ENCODE results near the gene SRRM1. TPM values are rescaled to one million over a fixed set of nuclear protein-coding genes. Genes with fewer than 3 reads are reported as not detected.

Gene SRRM1
- total RNA-seq, 1 donor from 2014 or later = 93.0 TPM

GRCh38 chr1:24707687-24708086 is 64.6 kb downstream of the SRRM1 start:
- no peaks in the 10 kb centered on the region for H3K27me3 Mint-ChIP-seq (ENCODE audit: low read depth)
- no peaks in the 10 kb centered on the region for H3K36me3 Mint-ChIP-seq (ENCODE audit: low read depth)
- TF ChIP-seq, protein P1, sequence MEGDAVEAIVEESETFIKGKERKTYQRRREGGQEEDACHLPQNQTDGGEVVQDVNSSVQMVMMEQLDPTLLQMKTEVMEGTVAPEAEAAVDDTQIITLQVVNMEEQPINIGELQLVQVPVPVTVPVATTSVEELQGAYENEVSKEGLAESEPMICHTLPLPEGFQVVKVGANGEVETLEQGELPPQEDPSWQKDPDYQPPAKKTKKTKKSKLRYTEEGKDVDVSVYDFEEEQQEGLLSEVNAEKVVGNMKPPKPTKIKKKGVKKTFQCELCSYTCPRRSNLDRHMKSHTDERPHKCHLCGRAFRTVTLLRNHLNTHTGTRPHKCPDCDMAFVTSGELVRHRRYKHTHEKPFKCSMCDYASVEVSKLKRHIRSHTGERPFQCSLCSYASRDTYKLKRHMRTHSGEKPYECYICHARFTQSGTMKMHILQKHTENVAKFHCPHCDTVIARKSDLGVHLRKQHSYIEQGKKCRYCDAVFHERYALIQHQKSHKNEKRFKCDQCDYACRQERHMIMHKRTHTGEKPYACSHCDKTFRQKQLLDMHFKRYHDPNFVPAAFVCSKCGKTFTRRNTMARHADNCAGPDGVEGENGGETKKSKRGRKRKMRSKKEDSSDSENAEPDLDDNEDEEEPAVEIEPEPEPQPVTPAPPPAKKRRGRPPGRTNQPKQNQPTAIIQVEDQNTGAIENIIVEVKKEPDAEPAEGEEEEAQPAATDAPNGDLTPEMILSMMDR (IDR thresholded peaks at IDR 0.05) = no peak
- H3K27ac Mint-ChIP-seq (ENCODE audit: unreplicated experiment) = peak overlapping the region; percentile 66
- H3K9me3 Mint-ChIP-seq (ENCODE audit: low read depth) = no peaks in the 10 kb centered on the region
- H3K4me1 Mint-ChIP-seq (ENCODE audit: low read depth) = peaks cover 29% of the 10 kb centered on the region
- H3K4me3 Mint-ChIP-seq (ENCODE audit: unreplicated experiment) = no peak overlapping the region
- no peak for DNase-seq (ENCODE audit: low spot score)

DNA sequence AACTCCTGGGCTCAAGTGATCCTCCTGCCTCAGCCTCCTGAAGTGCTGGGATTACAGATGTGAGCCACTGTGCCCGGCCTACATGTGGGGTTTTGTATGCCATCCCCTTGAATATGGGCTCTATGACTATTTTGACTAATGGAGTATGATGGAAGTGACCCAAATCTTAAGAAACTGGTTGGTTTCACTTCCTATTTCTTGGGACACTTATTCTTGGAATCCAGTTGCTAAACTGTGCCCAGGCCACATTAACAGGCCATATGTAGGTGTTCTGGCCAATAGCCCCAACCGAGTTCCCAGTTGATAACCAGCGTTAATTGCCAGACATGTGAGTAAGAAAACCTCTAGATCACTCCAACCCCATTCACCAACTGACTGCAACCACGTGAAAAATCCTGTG is 65.8 kb downstream of the SRRM1 start:
- peaks cover 38% of the 10 kb centered on the region for H3K4me1 Mint-ChIP-seq (ENCODE audit: low read depth)
- no peaks in the 10 kb centered on the region for H3K27me3 Mint-ChIP-seq (ENCODE audit: low read depth)

GRCh38 chr1:24709791-24710441 is 66.8 kb downstream of the SRRM1 start:
- H3K4me1 Mint-ChIP-seq (ENCODE audit: low read depth) = peaks cover 38% of the 10 kb centered on the region
- no peaks in the 10 kb centered on the region for H3K27me3 Mint-ChIP-seq (ENCODE audit: low read depth)
- TF ChIP-seq, protein P1 (IDR thresholded peaks at IDR 0.05) = no peak
- H3K36me3 Mint-ChIP-seq (ENCODE audit: low read depth) = no peaks in the 10 kb centered on the region
- no peak overlapping the region for H3K4me3 Mint-ChIP-seq (ENCODE audit: unreplicated experiment)
- no peaks in the 10 kb centered on the region for H3K9me3 Mint-ChIP-seq (ENCODE audit: low read depth)
- no peak overlapping the region for H3K27ac Mint-ChIP-seq (ENCODE audit: unreplicated experiment)
- no peak for DNase-seq (ENCODE audit: low spot score)

More for the DNA sequence above, 65.8 kb downstream of the SRRM1 start:
- H3K4me3 Mint-ChIP-seq (ENCODE audit: unreplicated experiment) = no peak overlapping the region
- no peaks in the 10 kb centered on the region for H3K9me3 Mint-ChIP-seq (ENCODE audit: low read depth)
- DNase-seq (ENCODE audit: low spot score) = no peak
- H3K27ac Mint-ChIP-seq (ENCODE audit: unreplicated experiment) = no peak overlapping the region
- H3K36me3 Mint-ChIP-seq (ENCODE audit: low read depth) = no peaks in the 10 kb centered on the region
- TF ChIP-seq, protein P1 (IDR thresholded peaks at IDR 0.05) = no peak

- DNase-seq (ENCODE audit: low spot score) = no peak
- H3K27ac Mint-ChIP-seq (ENCODE audit: unreplicated experiment) = no peak overlapping the region
- no peaks in the 10 kb centered on the region for H3K36me3 Mint-ChIP-seq (ENCODE audit: low read depth)
- peaks cover 27% of the 10 kb centered on the region for H3K4me1 Mint-ChIP-seq (ENCODE audit: low read depth)
- no peaks in the 10 kb centered on the region for H3K27me3 Mint-ChIP-seq (ENCODE audit: low read depth)
- H3K9me3 Mint-ChIP-seq (ENCODE audit: low read depth) = no peaks in the 10 kb centered on the region
- no peak overlapping the region for H3K4me3 Mint-ChIP-seq (ENCODE audit: unreplicated experiment)
- TF ChIP-seq, protein P1 (IDR thresholded peaks at IDR 0.05) = no peak
Observed at GRCh38 chr1:24711329-24711728, 68.2 kb downstream of the SRRM1 start.

DNA sequence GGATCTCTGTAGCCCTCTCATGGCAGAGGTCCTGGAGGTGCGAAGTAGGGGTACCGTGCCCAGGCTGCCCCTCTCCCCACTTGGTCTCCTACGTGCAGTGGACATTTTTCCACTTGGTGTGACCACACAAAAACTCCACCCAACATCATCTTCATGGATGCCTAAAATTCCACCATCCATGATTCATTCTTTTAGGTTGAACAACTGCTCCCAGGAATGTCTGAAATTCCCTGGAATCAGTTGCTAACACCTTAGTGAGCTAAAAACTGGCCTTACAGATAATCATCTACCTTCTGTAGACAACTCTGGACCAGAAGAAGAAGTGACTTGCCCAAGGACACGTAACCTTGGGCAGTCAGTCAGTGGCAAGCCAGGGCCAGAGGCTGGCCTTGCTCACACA is 70.1 kb downstream of the SRRM1 start:
- TF ChIP-seq, protein P1 (IDR thresholded peaks at IDR 0.05) = no peak
- no peak overlapping the region for H3K4me3 Mint-ChIP-seq (ENCODE audit: unreplicated experiment)
- peaks cover 20% of the 10 kb centered on the region for H3K4me1 Mint-ChIP-seq (ENCODE audit: low read depth)
- no peaks in the 10 kb centered on the region for H3K36me3 Mint-ChIP-seq (ENCODE audit: low read depth)
- no peak for DNase-seq (ENCODE audit: low spot score)
- H3K9me3 Mint-ChIP-seq (ENCODE audit: low read depth) = no peaks in the 10 kb centered on the region
- no peaks in the 10 kb centered on the region for H3K27me3 Mint-ChIP-seq (ENCODE audit: low read depth)
- H3K27ac Mint-ChIP-seq (ENCODE audit: unreplicated experiment) = no peak overlapping the region

Data from chondrocyte (in vitro differentiated cells).